ENCODE measurements around the gene PDGFB. TPM values are rescaled to one million over a fixed set of nuclear protein-coding genes. Genes with fewer than 3 reads are reported as not detected.

PDGFB gene
- total and polyA plus RNA-seq, 2 of the 4 experiments (the other 2 are of a cell fraction): 0.07 TPM; not detected in 1

- TF ChIP-seq SMC3 (IDR thresholded peaks at IDR 0.05; ENCODE audit: low read depth, low read length): no peak
- no peak for TF ChIP-seq NFE2L2 (IDR thresholded peaks at IDR 0.05; ENCODE audit: low read depth, low read length)
- TF ChIP-seq MAFK (IDR thresholded peaks at IDR 0.05; ENCODE audit: low read depth, low read length): no peak
Measured at GRCh38 chr22:39178206-39179111, 66.3 kb downstream of the PDGFB start (continued).

DNA sequence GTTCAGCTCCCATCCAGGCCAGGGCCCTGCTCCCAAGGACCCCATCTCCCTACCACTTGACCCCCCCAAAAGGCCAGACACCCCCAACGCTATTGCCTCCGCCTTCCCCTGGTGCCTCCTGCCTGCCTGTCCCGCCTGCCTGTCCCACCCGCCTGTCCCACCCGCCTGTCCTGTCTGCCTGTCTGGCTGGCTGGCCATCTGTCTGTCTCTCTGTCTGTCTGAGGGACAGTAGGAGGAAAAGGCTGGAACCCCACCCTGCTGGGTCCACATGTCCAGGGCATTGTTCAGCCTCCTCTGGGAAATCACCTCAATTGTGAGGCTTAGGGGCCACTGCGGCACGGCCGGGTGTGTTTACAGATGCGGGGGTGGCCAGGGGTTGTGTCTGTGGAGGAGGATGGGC is 67.0 kb downstream of the PDGFB start:
- CTCF ChIA-PET: no interaction called here
- Histone ChIP-seq H3K36me3 (ENCODE audit: control insufficient read depth, insufficient read depth, low read length) (no peaks in the 10 kb centered on the region), H3K56ac (ENCODE audit: extremely low read depth, insufficient read depth, low read length) (no peak overlapping the region; the same call in 1 of the 2 replicates), H3K9me1 (ENCODE audit: insufficient read depth, low read length) (peaks cover 35% of the 10 kb centered on the region), H4K5ac (ENCODE audit: low read depth, low read length) (peak overlapping the region; percentile 85; the same call in 1 of the 2 replicates), H3K18ac (ENCODE audit: low read depth, low read length) (no peak overlapping the region), H3K4me3 (ENCODE audit: insufficient read depth, low read depth, low read length) (no peak overlapping the region), H2BK120ac (ENCODE audit: low read depth, low read length) (peak overlapping the region; percentile 100), H3K4me2 (ENCODE audit: low read depth, low read length) (no peak overlapping the region), H2AK9ac (replicated peaks; ENCODE audit: low read depth, low read length, poor library complexity) (peak overlapping the region; percentile 48), H3K27me3 (ENCODE audit: control insufficient read depth, insufficient read depth, low read length) (no peaks in the 10 kb centered on the region), H3K4me1 (ENCODE audit: control insufficient read depth, insufficient read depth, low read length) (peaks cover 36% of the 10 kb centered on the region), H3K14ac (replicated peaks; ENCODE audit: low read depth, low read length) (peak overlapping the region; percentile 82), H3K9me3 (ENCODE audit: control insufficient read depth, insufficient read depth, low read length) (0 out of 2 replicates have a peak, but pooled peaks cover 3% of the 10 kb centered on the region), H2BK20ac (ENCODE audit: low read depth, low read length) (peak overlapping the region; percentile 100), H2AFZ (replicated peaks; ENCODE audit: low read length, poor library complexity) (peak overlapping the region; percentile 83), H3K23ac (ENCODE audit: low read depth, low read length) (peak overlapping the region; percentile 55; the same call in 1 of the 2 replicates), H3K79me1 (ENCODE audit: low read depth in 1 of 2, low read length in 2 of 2) (peaks cover 0 to 16% of the 10 kb centered on the region in 2 experiments; a peak in 2 of 4 replicates), H2BK15ac (ENCODE audit: low read depth, low read length) (peak overlapping the region; percentile 93; the same call in 2 of the 3 replicates), H4K20me1 (ENCODE audit: insufficient read depth, low read length) (no peaks in the 10 kb centered on the region), H3K9ac (ENCODE audit: low read depth, low read length) (no peak overlapping the region), H2BK5ac (ENCODE audit: low read depth, low read length, poor library complexity, severe bottlenecking) (peak overlapping the region; percentile 68), H3K27ac (ENCODE audit: insufficient read depth, low read length) (peak overlapping the region; percentile 5; the same call in 1 of the 2 replicates), H3K4ac (ENCODE audit: low read depth, low read length) (peak overlapping the region; percentile 100), H4K91ac (ENCODE audit: insufficient read depth, low read depth, low read length) (peak overlapping the region; percentile 100), H4K8ac (ENCODE audit: low read depth in 2 of 2, low read length in 2 of 2) (peak overlapping the region; percentile 84 to 97), H2AK5ac (ENCODE audit: low read depth, low read length) (peak overlapping the region; percentile 97)
- POLR2A ChIA-PET (ENCODE audit: unreplicated experiment): no interaction called here
- WGBS, 2 experiments (ENCODE audit: extremely low coverage in 2 of 2, insufficient read length in 1 of 2): 94% methylated on average over 4 of the region's 9 CpGs; no CpG with 5 or more reads in 1 of the 2 experiments
- ATAC-seq (ENCODE audit: low read depth) (no peak), DNase-seq (no peak)
- dilution Hi-C loops (cut with HindIII; ENCODE audit: low sequenced_read_pairs, unreplicated experiment): no loop called here
- in situ Hi-C loops (cut with MboI; ENCODE audit: low sequenced_read_pairs): no loop called here
- no peak for TF ChIP-seq RCOR1 (IDR thresholded peaks at IDR 0.05; ENCODE audit: insufficient replicate concordance, low read length)
- TF ChIP-seq MAZ (IDR thresholded peaks at IDR 0.05; ENCODE audit: borderline replicate concordance, low read depth, low read length): no peak
- no peak for TF ChIP-seq BHLHE40 (IDR thresholded peaks at IDR 0.05; ENCODE audit: low read depth, low read length)
- TF ChIP-seq CEBPB (IDR thresholded peaks at IDR 0.05; ENCODE audit: low read depth, low read length): no peak
- no peak for TF ChIP-seq SMC3 (IDR thresholded peaks at IDR 0.05; ENCODE audit: low read depth, low read length)
- TF ChIP-seq POLR2A (IDR thresholded peaks at IDR 0.05; ENCODE audit: low read depth, low read length): no peak
- no peak for TF ChIP-seq MAFK (IDR thresholded peaks at IDR 0.05; ENCODE audit: low read depth, low read length)
- no peak for TF ChIP-seq ELK1 (IDR thresholded peaks at IDR 0.05; ENCODE audit: borderline replicate concordance, low read depth, low read length)
- no peak for TF ChIP-seq CHD1 (IDR thresholded peaks at IDR 0.05; ENCODE audit: low read depth, low read length)
- no peak for TF ChIP-seq NFE2L2 (IDR thresholded peaks at IDR 0.05; ENCODE audit: low read depth, low read length)
- BruUV-seq (replicated peaks): no TSS peak
- intact Hi-C loops (cut with micrococcal nuclease): loop anchor here (10.0 kb wide), 1 partner anchor 317 kb away; no protein-coding TSS in a partner anchor

All from IMR-90 (cell line).